Esophagus muscularis mucosa (tissue), 4 donors: ENCODE measurements around the gene F11R.

Experiments
- EP300 ChIP-seq: sonication (generic); formaldehyde crosslinking; IDR thresholded peaks from one replicate; pipeline ENCODE4 v1.6.1; 2017; ENCODE audit warnings: antibody characterized with exemption
- POLR2A ChIP-seq: fragments of 450-650 bp; IDR thresholded peaks from one replicate; pipeline ENCODE4 v1.6.1; 2017; ENCODE audit warnings: antibody characterized with exemption, moderate library complexity, mild to moderate bottlenecking, low read depth
- POLR2AphosphoS5 ChIP-seq, 2 donors: sonication (generic); formaldehyde crosslinking; IDR thresholded peaks; one replicate each; pipeline ENCODE4 v1.6.1; 2017; ENCODE audit warnings: antibody characterized with exemption in 2 of 2
- TF ChIP-seq, protein P1 (sequence below), 3 experiments: fragments of 200-600 bp in 2 of 3; fragments of 450-650 bp in 1 of 3; sonication (generic) in 2 of 3; IDR thresholded peaks; one replicate each; pipeline ENCODE4 v1.5.1; 2017 to 2019; ENCODE audit warnings: antibody characterized with exemption in 3 of 3, mild to moderate bottlenecking in 2 of 3, moderate library complexity in 1 of 3

DNA sequence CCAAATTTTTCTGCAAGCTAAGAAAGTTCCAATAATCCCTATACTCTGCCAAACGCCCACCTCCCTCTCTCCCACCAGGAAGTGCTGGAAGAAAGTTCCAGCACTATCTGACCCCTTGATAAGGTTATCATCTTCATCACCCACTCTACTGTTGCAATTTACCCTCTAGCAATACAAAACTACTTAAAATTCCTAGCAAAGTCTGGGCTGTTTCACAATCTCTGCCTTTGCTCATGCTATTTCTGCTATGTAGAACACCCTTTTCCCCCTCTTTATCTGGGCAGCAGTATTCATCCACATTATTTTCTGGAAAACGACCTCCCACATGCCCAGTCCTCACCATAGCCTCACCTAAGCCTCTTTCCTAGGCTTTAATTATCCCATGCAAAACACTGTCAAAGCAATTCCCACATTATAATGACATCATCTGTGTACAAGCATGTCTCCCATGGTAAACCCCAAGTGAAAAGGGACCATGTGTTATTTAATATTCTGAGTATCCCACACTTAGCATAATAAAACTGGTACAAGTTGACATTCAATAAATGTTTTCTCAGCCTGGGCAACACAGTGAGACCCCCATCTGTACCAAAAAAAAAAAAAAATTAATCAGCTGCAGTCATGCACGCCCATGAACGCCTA lies 12.0 kb downstream of the F11R start:
- TF ChIP-seq, protein P1, sequence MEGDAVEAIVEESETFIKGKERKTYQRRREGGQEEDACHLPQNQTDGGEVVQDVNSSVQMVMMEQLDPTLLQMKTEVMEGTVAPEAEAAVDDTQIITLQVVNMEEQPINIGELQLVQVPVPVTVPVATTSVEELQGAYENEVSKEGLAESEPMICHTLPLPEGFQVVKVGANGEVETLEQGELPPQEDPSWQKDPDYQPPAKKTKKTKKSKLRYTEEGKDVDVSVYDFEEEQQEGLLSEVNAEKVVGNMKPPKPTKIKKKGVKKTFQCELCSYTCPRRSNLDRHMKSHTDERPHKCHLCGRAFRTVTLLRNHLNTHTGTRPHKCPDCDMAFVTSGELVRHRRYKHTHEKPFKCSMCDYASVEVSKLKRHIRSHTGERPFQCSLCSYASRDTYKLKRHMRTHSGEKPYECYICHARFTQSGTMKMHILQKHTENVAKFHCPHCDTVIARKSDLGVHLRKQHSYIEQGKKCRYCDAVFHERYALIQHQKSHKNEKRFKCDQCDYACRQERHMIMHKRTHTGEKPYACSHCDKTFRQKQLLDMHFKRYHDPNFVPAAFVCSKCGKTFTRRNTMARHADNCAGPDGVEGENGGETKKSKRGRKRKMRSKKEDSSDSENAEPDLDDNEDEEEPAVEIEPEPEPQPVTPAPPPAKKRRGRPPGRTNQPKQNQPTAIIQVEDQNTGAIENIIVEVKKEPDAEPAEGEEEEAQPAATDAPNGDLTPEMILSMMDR (IDR thresholded peaks at IDR 0.05), result no peak
- TF ChIP-seq POLR2A (no peak), POLR2AphosphoS5 (IDR thresholded peaks at IDR 0.05) (no peak), EP300 (no peak)
